Effector memory CD4-positive, alpha-beta T cell (primary cell): ENCODE results near the gene ZNF322.
"Not testable (repeated sequence)": the region's sequence is repeated elsewhere in the genome, so short reads cannot be mapped to it uniquely, and the experiment has no call there.

Source experiments
- DNase-seq, 3 donors: peaks; one replicate each; pipeline ENCODE4 v3.0.0-alpha.2; 2020
- H3K27ac ChIP-seq: 2 replicates; pipeline ENCODE4 v1.7.0; 2013; ENCODE audit warnings: mild to moderate bottlenecking, low read length, moderate library complexity; ENCODE audit not compliant: insufficient read depth, poor library complexity, severe bottlenecking
- H3K27me3 ChIP-seq: replicated peaks from 2 replicates; pipeline ENCODE4 v1.7.0; 2013; ENCODE audit warnings: mild to moderate bottlenecking, low read length; ENCODE audit not compliant: insufficient read depth, control insufficient read depth, poor library complexity, severe bottlenecking
- H3K36me3 ChIP-seq: 2 replicates; pipeline ENCODE4 v1.7.0; 2013; ENCODE audit warnings: mild to moderate bottlenecking, low read length, moderate library complexity; ENCODE audit not compliant: control insufficient read depth, insufficient read depth
- H3K4me1 ChIP-seq: 2 replicates; pipeline ENCODE4 v1.7.0; 2013; ENCODE audit warnings: low read length, mild to moderate bottlenecking; ENCODE audit not compliant: control insufficient read depth, insufficient read depth, poor library complexity, severe bottlenecking
- H3K4me3 ChIP-seq: 2 replicates; pipeline ENCODE4 v1.7.0; 2013; ENCODE audit warnings: low read length, low read depth, mild to moderate bottlenecking; ENCODE audit not compliant: insufficient read depth, poor library complexity, severe bottlenecking
- H3K9me3 ChIP-seq: 2 replicates; pipeline ENCODE4 v1.7.0; 2013; ENCODE audit warnings: mild to moderate bottlenecking, low read length, moderate library complexity; ENCODE audit not compliant: control insufficient read depth
- total RNA-seq, 3 donors: gene quantifications; one replicate each; lab custom pipeline; 2026; lab: John Stamatoyannopoulos, UW

ZNF322 gene
- 2.8 to 3.7 (median 3.6) reads per million in 3 donors for total RNA-seq

- H3K27me3 ChIP-seq: peaks cover 5% of the 10 kb centered on the region
- peaks cover 2% of the 10 kb centered on the region for H3K4me1 ChIP-seq
- H3K4me3 ChIP-seq: peak within 1 kb of the TSS; percentile 87
- no peaks in the 10 kb centered on the region for H3K9me3 ChIP-seq
- peak; percentile 73 to 84 (median 78) for DNase-seq
- H3K27ac ChIP-seq: peak within 1 kb of the TSS; percentile 30
- H3K36me3 ChIP-seq: no peaks in the 10 kb centered on the region
These were observed at the start of gene ZNF322 for GRCh38 chr6:26659042-26659999. Gene ZNF322 (minus strand): TSS chr6:26659746. CDS start chr6:26638553, 21,193 bp downstream.

DNA sequence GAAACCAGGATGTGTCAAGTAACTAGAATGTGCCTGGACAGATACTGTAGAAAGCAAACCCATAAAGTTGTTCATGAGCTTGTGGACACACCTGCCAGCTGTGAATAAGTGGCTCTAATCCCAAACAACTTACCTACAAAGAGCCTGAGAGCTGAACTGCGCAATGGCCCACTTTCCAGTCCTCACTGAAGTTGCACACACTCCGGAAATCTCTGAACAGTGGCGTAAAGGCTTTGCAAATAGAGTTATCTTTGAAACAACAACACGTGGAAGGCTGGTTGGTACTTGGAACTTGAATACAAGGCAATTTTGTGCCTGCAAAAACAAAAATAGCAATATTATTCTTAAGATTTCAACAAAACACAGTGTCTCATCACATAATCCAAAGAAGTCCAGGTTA is 46.2 kb upstream of the ZNF322 start:
- H3K4me1 ChIP-seq, H3K27me3 ChIP-seq, H3K9me3 ChIP-seq, H3K36me3 ChIP-seq, H3K4me3 ChIP-seq, DNase-seq, H3K27ac ChIP-seq: not testable (repeated sequence)

GRCh38 chr6:26705352-26705751 is 45.8 kb upstream of the ZNF322 start:
- not testable (repeated sequence) for H3K4me1 ChIP-seq, H3K9me3 ChIP-seq, H3K36me3 ChIP-seq, H3K27me3 ChIP-seq, H3K4me3 ChIP-seq, H3K27ac ChIP-seq, DNase-seq

DNA sequence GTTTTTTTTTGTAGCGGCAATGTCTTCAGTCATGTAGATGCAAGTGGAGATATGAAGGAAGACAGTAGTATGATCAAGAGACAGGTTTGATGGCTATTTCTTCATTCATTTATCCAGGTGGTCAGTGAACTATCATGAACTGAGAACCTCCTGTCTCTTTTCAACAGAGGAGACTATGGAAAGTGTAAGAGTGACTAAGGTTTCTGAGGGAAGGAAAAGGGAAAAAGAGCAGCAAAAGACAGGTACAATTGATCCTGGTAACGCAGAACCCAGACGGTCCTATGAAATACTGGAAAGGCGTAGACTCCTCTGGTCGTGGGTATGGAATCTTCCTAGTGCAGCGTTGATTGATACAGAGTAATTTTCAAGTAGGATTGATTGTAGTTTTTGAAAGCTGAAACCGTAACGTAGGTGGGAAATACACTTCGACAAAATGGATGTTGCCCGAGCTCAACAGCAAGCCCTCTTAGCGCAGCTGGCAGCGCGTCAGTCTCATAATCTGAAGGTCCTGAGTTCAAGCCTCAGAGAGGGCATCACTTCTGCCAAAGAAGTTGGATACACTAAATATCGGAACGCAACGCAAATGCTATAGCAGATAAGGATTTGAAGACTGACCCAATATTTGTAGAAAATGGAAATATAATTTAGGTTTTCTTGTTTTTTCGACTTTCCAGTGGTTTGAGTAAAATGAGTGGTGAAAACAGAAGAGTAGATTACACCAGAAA is 41.6 kb upstream of the ZNF322 start:
- DNase-seq, H3K4me3 ChIP-seq, H3K36me3 ChIP-seq, H3K4me1 ChIP-seq, H3K27ac ChIP-seq, H3K9me3 ChIP-seq, H3K27me3 ChIP-seq: not testable (repeated sequence)

DNA sequence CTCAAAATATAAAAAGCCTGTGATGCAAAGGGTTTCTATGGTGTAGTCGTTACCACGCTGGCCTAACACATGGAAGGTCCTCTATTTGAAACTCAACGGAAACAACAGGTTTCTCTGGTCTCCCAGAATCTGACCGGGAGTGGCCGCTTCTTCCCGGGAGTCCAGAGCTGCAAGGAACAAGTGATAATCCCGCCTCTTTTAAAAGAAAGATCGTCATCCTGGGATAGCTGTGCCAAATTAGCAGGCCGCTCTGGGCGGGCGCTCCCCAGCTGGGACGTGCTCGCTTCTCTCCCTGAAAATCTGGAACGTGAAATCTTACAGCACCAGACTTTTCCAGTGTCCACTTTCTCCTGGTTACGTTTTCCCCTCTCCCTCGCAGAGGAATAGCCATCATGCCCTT is 38.0 kb upstream of the ZNF322 start:
- H3K27me3 ChIP-seq, H3K27ac ChIP-seq, H3K4me1 ChIP-seq, H3K9me3 ChIP-seq, H3K36me3 ChIP-seq, H3K4me3 ChIP-seq, DNase-seq: not testable (repeated sequence)

GRCh38 chr6:26689324-26689947 is 29.9 kb upstream of the ZNF322 start:
- not testable (repeated sequence) for H3K4me1 ChIP-seq, DNase-seq, H3K27me3 ChIP-seq, H3K36me3 ChIP-seq, H3K4me3 ChIP-seq, H3K9me3 ChIP-seq, H3K27ac ChIP-seq

DNA sequence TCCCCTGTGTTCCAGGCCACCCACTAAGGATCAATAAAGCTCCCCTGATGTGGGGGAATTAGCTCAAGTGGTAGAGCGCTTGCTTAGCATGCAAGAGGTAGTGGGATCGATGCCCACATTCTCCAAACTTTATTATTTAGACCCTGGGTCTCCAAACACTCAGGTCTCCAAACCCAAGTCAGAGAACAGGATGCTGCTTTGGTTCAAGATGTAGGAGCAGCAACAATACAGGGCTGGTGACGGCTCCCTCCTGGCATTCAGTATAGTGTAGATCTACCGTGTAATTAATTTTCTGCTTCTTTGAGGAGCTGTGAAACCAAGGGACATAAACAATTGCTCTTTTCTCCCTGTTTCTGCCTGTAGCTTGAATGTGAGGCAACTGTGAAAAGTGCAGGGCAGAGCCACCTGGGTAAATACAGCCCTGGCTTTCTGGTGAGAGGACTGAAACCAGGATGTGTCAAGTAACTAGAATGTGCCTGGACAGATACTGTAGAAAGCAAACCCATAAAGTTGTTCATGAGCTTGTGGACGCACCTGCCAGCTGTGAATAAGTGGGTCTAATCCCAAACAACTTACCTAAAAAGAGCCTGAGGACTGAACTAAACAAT is 23.0 kb upstream of the ZNF322 start:
- H3K4me1 ChIP-seq, H3K9me3 ChIP-seq, H3K4me3 ChIP-seq, H3K27ac ChIP-seq, DNase-seq, H3K36me3 ChIP-seq, H3K27me3 ChIP-seq: not testable (repeated sequence)

DNA sequence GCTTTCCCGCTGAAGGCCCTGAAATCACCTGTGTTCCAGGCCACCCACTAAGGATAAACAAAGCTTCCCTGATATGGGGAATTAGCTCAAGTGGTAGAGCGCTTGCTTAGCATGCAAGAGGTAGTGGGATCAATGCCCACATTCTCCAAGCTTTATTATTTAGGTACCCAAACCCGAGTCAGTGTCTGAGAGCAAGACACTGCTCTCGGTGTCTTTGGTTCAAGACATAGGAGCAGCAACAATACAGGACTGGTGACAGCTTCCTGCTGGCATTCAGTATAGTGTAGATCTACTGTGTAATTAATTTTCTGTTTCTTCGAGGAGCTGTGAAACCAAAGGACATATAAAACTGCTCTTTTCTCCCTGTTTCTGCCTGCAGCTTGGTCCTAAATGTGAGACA is 13.7 kb upstream of the ZNF322 start:
- not testable (repeated sequence) for DNase-seq

DNA sequence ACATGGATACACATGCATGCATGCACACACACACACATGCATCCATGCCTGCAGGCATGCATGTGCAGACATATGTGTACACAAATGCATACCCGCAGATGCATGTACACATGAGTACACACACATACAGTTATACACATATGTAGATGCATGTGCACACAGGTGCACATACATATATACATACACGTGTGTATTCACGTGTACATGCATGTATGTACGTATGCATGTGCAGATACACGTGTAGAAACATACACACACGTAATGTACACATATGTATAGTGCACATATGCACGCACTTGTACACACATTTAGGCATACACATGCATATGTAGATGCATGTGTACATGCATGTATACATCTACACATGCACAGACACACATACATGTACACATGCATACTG is 11.0 kb upstream of the ZNF322 start:
- H3K36me3 ChIP-seq, DNase-seq, H3K27ac ChIP-seq, H3K9me3 ChIP-seq, H3K4me3 ChIP-seq, H3K27me3 ChIP-seq, H3K4me1 ChIP-seq: not testable (repeated sequence)

More for the DNA sequence above, 13.7 kb upstream of the ZNF322 start:
- H3K4me1 ChIP-seq, H3K4me3 ChIP-seq, H3K36me3 ChIP-seq, H3K27me3 ChIP-seq, H3K27ac ChIP-seq, H3K9me3 ChIP-seq: not testable (repeated sequence)
